HEK293 (cell line): ENCODE results near the gene ATG101.

Source experiments
- CTCF ChIA-PET: fragments of 350-600 bp; formaldehyde crosslinking; extraction: SDS; loops from one replicate; lab custom pipeline; 2021; ENCODE audit warnings: antibody characterized with exemption; lab: Yijun Ruan, JAX
- POLR2A ChIA-PET: fragments of 300-600 bp; formaldehyde crosslinking; extraction: SDS; loops from one replicate; lab custom pipeline; 2020; ENCODE audit warnings: antibody characterized with exemption, inconsistent platforms; lab: Yijun Ruan, JAX
- H3K27ac ChIP-seq: fragments of 200-500 bp; sonication (Bioruptor generic); 2 replicates; pipeline ENCODE4 v1.5.1; 2014; ENCODE audit warnings: low read depth, low read length, control low read depth, inconsistent platforms; ENCODE audit errors: extremely low read depth
- H3K36me3 ChIP-seq, 2 experiments: fragments of 200-500 bp in 1 of 2; sonication (Bioruptor generic) in 1 of 2; 1 replicate in 1 of 2; 2 replicates in 1 of 2; pipeline ENCODE4 v1.5.1; 2014 to 2017; ENCODE audit warnings: inconsistent platforms in 2 of 2, low read length in 2 of 2; ENCODE audit not compliant: control insufficient read depth in 2 of 2, insufficient read depth in 1 of 2
- H3K4me1 ChIP-seq: fragments of 200-500 bp; sonication (Bioruptor generic); 2 replicates; pipeline ENCODE4 v1.5.1; 2014; ENCODE audit warnings: mild to moderate bottlenecking, low read length, inconsistent platforms; ENCODE audit not compliant: control insufficient read depth, insufficient read depth
- H3K4me3 ChIP-seq: 2 replicates; pipeline ENCODE4 v1.5.1; 2011; ENCODE audit warnings: low read depth, mild to moderate bottlenecking, control low read depth, low read length, moderate library complexity
- H3K9me3 ChIP-seq: fragments of 200-500 bp; sonication (Bioruptor generic); 2 replicates; pipeline ENCODE4 v1.5.1; 2014; ENCODE audit warnings: low read depth, low read length, inconsistent platforms; ENCODE audit not compliant: control insufficient read depth, insufficient read depth
- HOXA7 ChIP-seq: sonication (generic); formaldehyde crosslinking; IDR thresholded peaks from 2 replicates; pipeline ENCODE4 v1.8.1; 2022; ENCODE audit warnings: missing genetic modification reagents, borderline replicate concordance
- KLF1 ChIP-seq: fragments of 450-650 bp; formaldehyde crosslinking; IDR thresholded peaks from 2 replicates; pipeline ENCODE4 v1.5.1; 2016; ENCODE audit warnings: missing biosample characterization, missing genetic modification characterization
- PRDM4 ChIP-seq: fragments of 450-650 bp; formaldehyde crosslinking; IDR thresholded peaks from 2 replicates; pipeline ENCODE4 v1.5.1; 2017; ENCODE audit warnings: missing biosample characterization, missing genetic modification characterization
- SCRT1 ChIP-seq: fragments of 450-650 bp; formaldehyde crosslinking; IDR thresholded peaks from 2 replicates; pipeline ENCODE4 v1.5.1; 2016; ENCODE audit warnings: missing biosample characterization, missing genetic modification characterization, borderline replicate concordance
- TRIM28 ChIP-seq: IDR thresholded peaks from 2 replicates; pipeline ENCODE4 v1.6.1; 2011; ENCODE audit warnings: low read length, control low read depth, borderline replicate concordance
- ZNF10 ChIP-seq: fragments of 450-650 bp; formaldehyde crosslinking; IDR thresholded peaks from 2 replicates; pipeline ENCODE4 v1.5.1; 2017; ENCODE audit warnings: missing biosample characterization, missing genetic modification characterization
- ZNF133 ChIP-seq: fragments of 450-650 bp; formaldehyde crosslinking; IDR thresholded peaks from 2 replicates; pipeline ENCODE4 v1.5.1; 2016; ENCODE audit warnings: missing biosample characterization, missing genetic modification characterization
- ZNF19 ChIP-seq: fragments of 450-650 bp; formaldehyde crosslinking; IDR thresholded peaks from 2 replicates; pipeline ENCODE4; 2016; ENCODE audit warnings: missing biosample characterization, missing genetic modification characterization, low read depth
- ZNF488 ChIP-seq: fragments of 450-650 bp; formaldehyde crosslinking; IDR thresholded peaks from 2 replicates; pipeline ENCODE4 v1.5.1; 2016; ENCODE audit warnings: missing biosample characterization, missing genetic modification characterization
- ZNF510 ChIP-seq: fragments of 450-650 bp; formaldehyde crosslinking; IDR thresholded peaks from 2 replicates; pipeline ENCODE4 v1.5.1; 2018; ENCODE audit warnings: mild to moderate bottlenecking, missing genetic modification characterization, missing biosample characterization; ENCODE audit not compliant: insufficient replicate concordance
- ZNF596 ChIP-seq: fragments of 450-650 bp; IDR thresholded peaks from 2 replicates; pipeline ENCODE4 v1.5.0; 2018; ENCODE audit warnings: missing biosample characterization, mild to moderate bottlenecking, missing genetic modification characterization, moderate library complexity
- ZNF610 ChIP-seq: fragments of 450-650 bp; formaldehyde crosslinking; IDR thresholded peaks from 2 replicates; pipeline ENCODE4 v1.5.1; 2016; ENCODE audit warnings: missing biosample characterization, missing genetic modification characterization, borderline replicate concordance
- ZNF692 ChIP-seq: fragments of 450-650 bp; formaldehyde crosslinking; IDR thresholded peaks from 2 replicates; pipeline ENCODE4 v1.5.1; 2016; ENCODE audit warnings: missing biosample characterization, missing genetic modification characterization
- TF ChIP-seq, protein P1 (sequence below): fragments of 450-650 bp; formaldehyde crosslinking; IDR thresholded peaks from 2 replicates; pipeline ENCODE4 v1.5.1; 2017; ENCODE audit warnings: missing biosample characterization, missing genetic modification characterization

ATG101 gene

GRCh38 chr12:52044292-52044983, 25.3 kb upstream of the ATG101 start (continued):
- no peak for TF ChIP-seq PRDM4 (tag by site-specific recombination)

DNA sequence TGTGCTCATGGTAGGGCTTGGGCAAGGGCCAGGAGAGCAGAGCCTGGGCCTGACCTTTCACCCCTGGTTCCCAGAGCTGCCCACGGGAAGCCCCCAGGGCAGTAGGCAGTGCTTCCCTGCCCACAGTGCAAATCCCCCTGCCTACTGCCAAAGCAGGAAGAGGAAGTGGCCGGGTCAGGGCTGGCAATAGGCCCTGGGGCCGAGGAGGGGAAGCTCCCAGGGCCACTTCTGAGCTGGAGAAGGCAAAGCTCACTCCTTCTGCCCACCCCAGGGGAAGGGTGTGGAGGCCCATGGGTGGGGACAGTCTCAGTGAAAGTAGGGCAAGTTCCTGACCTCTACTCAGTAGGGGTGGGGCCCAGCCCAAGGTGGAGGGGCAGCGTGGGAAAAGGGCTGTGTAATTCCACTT, 24.0 kb upstream of the ATG101 start:
- H3K36me3 ChIP-seq = peaks cover 0 to 4% of the 10 kb centered on the region in 2 experiments; a peak in 1 of 3 replicates
- no peaks in the 10 kb centered on the region for H3K9me3 ChIP-seq
- H3K4me3 ChIP-seq = no peak overlapping the region
- H3K4me1 ChIP-seq = 0 out of 2 replicates have a peak, but pooled peaks cover 4% of the 10 kb centered on the region
- no peak overlapping the region for H3K27ac ChIP-seq
- TF ChIP-seq KLF1 (tag by site-specific recombination) = peak; percentile 91
- TF ChIP-seq ZNF692 (tag by site-specific recombination) = no peak
- TF ChIP-seq, protein P1, sequence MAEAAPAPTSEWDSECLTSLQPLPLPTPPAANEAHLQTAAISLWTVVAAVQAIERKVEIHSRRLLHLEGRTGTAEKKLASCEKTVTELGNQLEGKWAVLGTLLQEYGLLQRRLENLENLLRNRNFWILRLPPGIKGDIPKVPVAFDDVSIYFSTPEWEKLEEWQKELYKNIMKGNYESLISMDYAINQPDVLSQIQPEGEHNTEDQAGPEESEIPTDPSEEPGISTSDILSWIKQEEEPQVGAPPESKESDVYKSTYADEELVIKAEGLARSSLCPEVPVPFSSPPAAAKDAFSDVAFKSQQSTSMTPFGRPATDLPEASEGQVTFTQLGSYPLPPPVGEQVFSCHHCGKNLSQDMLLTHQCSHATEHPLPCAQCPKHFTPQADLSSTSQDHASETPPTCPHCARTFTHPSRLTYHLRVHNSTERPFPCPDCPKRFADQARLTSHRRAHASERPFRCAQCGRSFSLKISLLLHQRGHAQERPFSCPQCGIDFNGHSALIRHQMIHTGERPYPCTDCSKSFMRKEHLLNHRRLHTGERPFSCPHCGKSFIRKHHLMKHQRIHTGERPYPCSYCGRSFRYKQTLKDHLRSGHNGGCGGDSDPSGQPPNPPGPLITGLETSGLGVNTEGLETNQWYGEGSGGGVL (tag by site-specific recombination) = no peak
- no peak for TF ChIP-seq ZNF510 (tag by site-specific recombination)
- no peak for TF ChIP-seq SCRT1 (tag by site-specific recombination)
- TF ChIP-seq ZNF133 (tag by site-specific recombination) = no peak
- TF ChIP-seq ZNF10 (tag by site-specific recombination) = no peak
- ChIA-PET POLR2A (no interaction called here), CTCF (interaction anchor here (4.0 kb wide), 1 partner anchor 21 kb away, joined by 23 read pairs; no protein-coding TSS in a partner anchor)

GRCh38 chr12:52046859-52047258, 22.9 kb upstream of the ATG101 start:
- Histone ChIP-seq H3K4me3 (no peak overlapping the region), H3K4me1 (peaks cover 8% of the 10 kb centered on the region; the same call in 1 of the 2 replicates), H3K9me3 (no peaks in the 10 kb centered on the region), H3K27ac (no peak overlapping the region), H3K36me3 (peaks cover 0 to 4% of the 10 kb centered on the region in 2 experiments; a peak in 1 of 3 replicates)
- TF ChIP-seq ZNF610 (tag by site-specific recombination) (no peak), ZNF488 (tag by site-specific recombination) (no peak), ZNF596 (tag by site-specific recombination) (no peak), TRIM28 (no peak), ZNF692 (tag by site-specific recombination) (no peak), HOXA7 (no peak), ZNF19 (no peak)
- ChIA-PET POLR2A (interaction anchor here (1.4 kb wide), 1 partner anchor 23 kb away, joined by 6 read pairs; the partner anchor contains the start of gene ATG101), CTCF (interaction anchor here (1.4 to 2.6 kb wide), 3 partner anchors 9 to 38 kb away, joined by 3 to 12 read pairs (median 7); no protein-coding TSS in a partner anchor)
